ENCODE results near the gene MAPK14.

The MAPK14 gene

DNA sequence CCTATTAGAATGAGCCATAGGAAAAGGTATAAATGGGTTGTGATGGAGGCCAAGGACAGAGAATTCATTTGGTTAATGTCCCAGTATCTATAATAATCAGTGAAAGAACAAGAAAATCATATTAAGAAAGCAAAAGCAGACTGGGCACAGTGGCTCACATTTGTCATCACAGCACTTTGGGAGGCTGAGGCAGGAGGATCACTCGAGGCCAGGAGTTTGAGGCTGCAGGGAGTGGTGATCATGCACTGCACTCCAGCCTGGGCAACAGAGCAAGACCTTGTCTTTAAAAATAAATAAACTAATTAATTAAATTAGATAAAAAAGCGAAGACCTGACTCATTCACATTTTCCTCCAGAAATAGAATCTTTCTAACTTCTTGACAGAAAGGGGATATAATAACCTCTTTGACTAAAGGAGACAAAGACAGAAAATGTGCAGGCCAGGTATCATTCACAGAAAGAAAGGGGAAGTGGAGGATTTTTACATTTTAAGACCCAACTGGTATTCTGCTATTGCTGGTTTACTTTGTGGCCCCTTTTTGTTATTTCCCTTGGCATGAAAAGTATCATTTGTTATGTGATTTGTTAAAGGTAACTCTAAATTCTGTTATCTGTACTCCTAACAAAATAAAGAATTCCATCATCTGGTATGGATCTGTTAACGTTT lies 70.8 kb downstream of the MAPK14 start:
- in situ Hi-C loops (cut with MboI; ENCODE audit: low sequenced_read_pairs): no loop called here

DNA sequence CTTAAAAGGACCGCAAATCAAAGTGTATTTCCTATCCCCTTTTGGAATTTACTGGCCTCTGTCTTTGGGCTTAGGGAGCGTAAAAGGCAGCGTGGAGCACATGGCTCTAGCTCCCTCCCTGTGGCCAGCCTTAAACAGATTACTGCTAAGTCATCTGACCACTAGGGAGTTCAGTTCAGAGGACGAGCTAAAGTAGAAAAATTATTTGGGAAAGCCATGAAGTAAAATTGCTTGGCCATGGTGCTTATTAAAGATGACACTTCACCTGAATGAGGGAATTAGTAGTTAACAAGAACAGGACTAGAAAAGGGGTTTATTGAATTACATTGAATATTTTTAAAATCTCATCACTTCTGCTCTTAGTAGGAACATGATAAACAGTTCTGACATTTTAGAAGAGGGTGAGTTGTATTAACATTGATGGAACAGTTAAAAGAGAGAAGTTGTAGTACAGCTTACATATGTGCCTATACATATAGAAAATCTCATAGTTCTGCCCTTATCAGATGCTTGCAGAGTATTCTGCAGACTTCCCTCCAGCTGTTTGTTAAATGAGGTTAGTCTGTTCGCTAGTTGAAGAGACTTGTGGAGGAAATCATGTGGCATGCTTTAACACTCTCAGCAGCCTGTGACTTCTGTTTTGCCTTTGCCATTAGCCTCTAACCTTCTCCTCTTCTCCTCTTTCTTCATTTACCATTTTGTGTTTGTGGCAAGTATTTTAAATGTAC lies 71.5 kb downstream of the MAPK14 start:
- in situ Hi-C loops (cut with MboI; ENCODE audit: low sequenced_read_pairs): no loop called here

DNA sequence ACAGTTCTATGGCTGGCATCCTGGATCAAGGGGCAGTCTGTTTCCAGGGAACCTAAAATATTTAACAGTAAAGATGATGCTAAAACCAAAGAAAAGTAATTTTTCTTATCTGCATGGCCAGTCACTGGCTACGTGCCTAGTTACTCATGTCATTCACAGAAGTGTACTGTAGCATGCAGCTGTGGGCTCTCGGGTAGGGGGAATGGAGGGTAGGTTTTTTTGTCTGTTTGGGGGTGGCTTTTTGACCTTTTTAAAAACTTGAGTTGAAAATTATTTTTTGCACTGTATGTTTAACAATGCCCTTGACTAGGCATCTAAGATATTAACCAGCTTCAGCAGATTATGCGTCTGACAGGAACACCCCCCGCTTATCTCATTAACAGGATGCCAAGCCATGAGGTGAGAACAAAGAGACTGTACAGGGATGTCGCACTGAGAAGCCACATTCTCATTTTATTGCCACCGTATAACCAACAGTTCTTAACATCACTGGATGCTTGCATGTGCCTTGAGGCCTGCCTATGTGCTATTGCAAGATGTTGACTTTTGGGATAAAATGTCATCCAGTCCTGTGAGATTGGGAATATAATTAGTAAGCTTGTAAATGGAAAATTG lies 72.4 kb downstream of the MAPK14 start:
- in situ Hi-C loops (cut with MboI; ENCODE audit: low sequenced_read_pairs): no loop called here

DNA sequence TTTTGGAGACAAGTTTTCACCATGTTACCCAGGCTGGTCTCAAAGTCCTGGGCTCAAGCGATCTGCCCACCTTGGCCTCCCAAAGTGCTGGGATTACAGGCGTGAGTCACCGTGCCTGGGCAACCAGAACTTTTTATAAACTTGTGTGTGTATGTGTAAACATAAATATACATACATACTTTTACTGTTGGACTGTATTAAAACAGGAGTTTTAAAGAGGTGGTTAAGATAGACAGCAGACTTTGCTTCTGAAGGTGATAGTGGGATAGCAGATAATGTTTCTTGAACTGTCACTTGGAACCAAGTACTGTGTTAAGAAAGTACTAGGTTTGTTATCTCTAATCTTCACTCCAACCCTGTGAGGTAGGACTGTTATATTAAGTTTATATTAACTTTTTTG lies 74.1 kb downstream of the MAPK14 start:
- in situ Hi-C loops (cut with MboI; ENCODE audit: low sequenced_read_pairs): no loop called here

DNA sequence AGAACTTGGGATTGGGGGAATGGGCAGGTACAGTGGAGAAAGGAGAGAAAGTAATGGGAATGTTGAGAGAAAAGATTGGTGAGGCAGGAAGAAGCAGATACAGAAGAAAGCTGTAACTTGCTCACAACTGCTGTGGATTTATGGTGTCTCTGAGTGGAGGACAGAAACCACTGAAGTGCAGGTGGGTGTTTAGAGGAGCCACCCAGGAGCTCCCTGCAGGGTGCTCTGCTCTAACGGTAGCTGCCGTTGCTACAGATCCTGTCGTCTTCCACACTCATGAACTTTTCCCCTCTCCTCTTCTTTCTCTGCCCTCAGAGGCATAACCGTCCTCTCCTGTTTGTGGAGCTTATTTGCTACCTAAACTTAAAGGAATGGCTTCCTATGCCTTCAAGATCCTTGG lies 75.2 kb downstream of the MAPK14 start:
- in situ Hi-C loops (cut with MboI; ENCODE audit: low sequenced_read_pairs): no loop called here

DNA sequence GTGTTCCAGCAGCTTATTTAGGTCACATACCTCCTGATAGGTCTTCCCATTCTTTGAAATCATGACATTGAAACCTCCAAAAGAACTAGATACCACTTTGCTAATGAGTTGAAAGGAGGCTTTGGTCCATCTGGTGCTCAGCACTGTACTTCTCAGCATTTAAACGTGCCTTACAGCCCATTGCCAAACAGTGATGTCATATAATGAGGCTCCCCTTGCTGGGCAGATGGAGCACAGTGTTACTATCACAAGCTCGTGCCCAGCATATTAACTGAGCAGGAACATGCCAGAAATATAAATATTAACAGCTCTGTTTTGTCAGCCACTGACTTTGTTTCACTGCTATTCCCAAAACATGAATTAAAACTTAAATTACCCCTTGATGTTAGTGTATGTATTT lies 77.2 kb downstream of the MAPK14 start:
- in situ Hi-C loops (cut with MboI; ENCODE audit: low sequenced_read_pairs): no loop called here

DNA sequence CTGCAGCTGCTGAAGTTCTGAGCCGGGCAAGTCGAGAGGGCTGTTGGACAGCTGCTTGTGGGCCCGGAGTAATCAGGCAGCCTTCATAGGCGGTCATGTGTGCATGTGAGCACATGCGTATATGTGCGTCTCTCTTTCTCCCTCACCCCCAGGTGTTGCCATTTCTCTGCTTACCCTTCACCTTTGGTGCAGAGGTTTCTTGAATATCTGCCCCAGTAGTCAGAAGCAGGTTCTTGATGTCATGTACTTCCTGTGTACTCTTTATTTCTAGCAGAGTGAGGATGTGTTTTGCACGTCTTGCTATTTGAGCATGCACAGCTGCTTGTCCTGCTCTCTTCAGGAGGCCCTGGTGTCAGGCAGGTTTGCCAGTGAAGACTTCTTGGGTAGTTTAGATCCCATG lies 81.5 kb downstream of the MAPK14 start:
- in situ Hi-C loops (cut with MboI; ENCODE audit: low sequenced_read_pairs): no loop called here

DNA sequence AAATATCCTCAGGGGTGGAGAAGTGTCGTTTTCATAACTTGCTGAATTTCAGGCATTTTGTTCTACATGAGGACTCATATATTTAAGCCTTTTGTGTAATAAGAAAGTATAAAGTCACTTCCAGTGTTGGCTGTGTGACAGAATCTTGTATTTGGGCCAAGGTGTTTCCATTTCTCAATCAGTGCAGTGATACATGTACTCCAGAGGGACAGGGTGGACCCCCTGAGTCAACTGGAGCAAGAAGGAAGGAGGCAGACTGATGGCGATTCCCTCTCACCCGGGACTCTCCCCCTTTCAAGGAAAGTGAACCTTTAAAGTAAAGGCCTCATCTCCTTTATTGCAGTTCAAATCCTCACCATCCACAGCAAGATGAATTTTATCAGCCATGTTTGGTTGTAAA lies 82.4 kb downstream of the MAPK14 start:
- in situ Hi-C loops (cut with MboI; ENCODE audit: low sequenced_read_pairs): no loop called here

DNA sequence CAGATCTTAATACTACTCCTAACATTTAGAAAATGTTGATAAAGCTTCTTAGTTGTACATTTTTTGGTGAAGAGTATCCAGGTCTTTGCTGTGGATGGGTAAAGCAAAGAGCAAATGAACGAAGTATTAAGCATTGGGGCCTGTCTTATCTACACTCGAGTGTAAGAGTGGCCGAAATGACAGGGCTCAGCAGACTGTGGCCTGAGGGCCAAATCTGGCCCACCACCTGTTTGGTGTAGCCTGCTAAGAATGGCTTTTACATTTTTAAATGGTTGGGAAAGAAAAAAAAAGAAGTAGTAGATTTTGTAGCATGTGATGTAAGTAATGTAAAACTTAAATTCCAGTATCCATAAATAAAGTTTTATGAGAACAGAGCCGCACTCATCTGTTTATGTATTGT lies 83.3 kb downstream of the MAPK14 start:
- in situ Hi-C loops (cut with MboI; ENCODE audit: low sequenced_read_pairs): no loop called here

DNA sequence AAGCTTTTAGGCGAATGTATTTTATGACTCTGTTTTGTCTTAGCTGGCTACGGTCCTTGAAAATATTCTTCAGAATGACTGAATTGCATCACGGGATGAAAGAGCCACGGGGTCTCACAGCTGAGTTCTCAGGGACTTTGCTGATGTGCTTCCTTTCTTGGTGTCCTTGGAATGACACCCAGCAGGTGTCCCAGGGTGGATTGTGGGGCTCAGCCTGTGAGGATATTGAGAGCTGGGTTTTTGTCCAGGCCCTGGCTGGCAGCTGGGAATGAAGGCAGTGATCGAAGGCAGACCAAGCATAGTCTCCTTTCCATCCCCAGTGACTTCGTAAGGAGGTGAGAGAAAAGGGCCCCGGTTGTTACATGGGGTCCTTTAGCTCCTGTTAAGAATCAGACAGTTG lies 83.9 kb downstream of the MAPK14 start:
- in situ Hi-C loops (cut with MboI; ENCODE audit: low sequenced_read_pairs): no loop called here

DNA sequence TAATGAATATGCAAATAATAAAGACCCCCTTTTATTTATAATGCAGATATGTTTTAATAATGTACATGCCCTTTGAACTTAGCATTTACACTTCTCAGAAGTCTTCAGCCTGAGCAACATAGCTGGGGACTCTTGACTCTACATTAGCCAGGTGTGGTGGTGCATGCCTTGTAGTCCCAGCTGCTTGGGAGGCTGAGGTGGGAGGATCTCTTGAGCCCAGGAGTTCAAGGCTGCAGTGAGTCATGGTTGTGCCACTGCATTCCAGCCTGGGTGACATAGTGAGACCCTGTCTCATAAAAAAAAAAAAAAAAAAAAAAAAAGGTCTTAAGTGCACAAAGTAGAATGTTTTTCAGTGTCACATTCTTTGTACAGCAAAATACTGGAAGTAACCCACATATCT lies 85.4 kb downstream of the MAPK14 start:
- in situ Hi-C loops (cut with MboI; ENCODE audit: low sequenced_read_pairs): no loop called here

DNA sequence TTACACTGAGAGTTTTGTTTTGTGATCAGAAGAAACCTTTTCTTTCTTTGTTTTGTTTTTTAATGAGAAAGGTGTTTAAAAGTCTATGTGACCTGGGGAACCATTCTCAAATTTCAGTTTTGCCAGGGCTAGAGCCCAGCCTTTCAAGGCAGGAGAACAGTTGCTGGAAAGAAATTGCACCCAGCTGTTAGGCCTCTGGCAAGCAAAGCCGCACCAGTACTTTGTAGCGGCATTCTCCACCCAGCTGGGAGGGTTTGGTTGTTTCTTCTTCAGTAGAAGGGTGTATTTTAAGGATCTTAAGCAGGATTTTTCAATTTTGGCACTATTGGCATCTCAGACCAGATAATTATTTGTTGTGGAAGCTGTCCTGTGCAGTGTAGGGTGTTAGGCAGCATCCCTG lies 86.1 kb downstream of the MAPK14 start:
- in situ Hi-C loops (cut with MboI; ENCODE audit: low sequenced_read_pairs): no loop called here

DNA sequence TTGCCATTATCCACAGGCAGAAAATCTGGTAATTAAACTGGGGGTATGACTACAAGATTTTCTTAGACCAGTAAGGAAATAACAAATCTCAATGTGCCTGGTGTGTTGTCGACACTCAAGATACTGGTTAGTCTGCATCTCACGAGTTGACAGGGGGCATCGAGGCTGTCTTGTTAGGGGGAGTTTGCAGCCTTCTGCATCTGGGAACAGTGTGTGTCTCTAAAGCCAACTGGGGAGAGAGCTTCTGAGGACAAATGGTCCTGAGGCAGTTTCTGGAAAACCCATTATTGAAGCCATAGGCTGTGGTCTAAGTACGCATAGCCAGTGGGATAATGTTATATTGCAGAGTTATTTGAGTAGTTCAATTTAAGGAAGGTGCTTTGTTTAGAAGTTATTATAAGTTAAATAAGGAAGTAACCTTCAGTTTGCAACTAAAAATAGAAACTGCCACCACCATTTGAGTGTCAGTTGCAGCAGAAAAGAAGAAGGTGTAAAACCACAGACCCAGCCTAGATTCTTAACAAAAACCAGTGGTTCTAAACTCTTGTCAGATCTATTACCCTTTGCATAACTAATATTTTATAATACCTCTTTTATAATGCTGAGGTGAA lies 87.3 kb downstream of the MAPK14 start:
- in situ Hi-C loops (cut with MboI; ENCODE audit: low sequenced_read_pairs): no loop called here

DNA sequence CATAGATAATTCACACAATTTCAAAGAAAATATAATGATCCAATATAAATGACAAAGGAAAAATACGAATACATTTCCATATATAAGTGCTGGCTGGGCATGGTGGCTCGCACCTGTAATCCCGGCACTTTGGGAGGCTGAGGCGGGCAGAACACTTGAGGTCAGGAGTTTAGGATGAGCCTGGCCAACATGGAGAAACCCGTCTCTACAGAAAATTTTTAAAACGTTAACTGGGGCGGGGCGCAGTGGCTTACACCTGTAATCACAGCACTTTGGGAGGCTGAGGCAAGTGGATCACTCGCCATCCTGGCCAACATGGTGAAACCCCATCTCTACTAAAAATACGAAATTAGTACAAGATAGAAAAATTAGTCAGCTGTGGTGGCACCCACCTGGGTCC lies 87.8 kb downstream of the MAPK14 start:
- in situ Hi-C loops (cut with MboI; ENCODE audit: low sequenced_read_pairs): no loop called here

DNA sequence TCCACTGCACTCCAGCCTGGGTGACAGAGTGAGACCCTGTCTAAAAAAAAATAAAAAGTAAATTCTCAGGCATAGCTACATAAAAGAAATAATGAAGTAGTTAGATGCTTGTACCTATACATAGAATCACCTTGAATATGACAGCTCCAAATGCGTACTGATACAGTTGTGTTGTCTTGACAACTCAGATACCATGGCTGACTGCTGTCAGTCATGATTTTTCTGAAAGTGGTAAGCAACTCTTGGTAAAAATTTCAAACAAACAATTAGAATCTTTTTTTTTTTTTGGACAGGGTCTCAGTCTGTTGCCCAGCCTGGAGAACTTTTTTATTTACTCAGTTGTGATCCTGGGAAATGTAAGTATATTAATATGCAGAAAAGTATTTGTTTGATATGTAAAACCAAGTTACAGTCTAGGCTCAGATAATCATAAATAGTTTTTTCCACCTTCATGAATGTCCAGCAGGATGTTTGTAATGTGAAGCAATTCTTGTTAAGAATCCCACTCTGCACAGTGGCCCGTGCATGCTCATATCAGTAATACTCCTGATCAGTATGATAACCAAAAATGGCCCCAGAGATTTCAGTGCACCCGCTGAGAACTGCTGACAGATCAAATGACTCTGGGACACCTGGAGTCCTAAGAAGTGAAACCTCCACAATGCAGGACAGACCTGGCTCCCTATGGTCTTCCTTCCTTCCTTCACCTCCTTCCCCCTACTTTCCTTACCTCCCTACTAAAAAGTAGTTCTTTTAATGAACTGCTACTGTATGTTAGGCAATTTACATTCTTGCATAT lies 88.7 kb downstream of the MAPK14 start:
- in situ Hi-C loops (cut with MboI; ENCODE audit: low sequenced_read_pairs): no loop called here

DNA sequence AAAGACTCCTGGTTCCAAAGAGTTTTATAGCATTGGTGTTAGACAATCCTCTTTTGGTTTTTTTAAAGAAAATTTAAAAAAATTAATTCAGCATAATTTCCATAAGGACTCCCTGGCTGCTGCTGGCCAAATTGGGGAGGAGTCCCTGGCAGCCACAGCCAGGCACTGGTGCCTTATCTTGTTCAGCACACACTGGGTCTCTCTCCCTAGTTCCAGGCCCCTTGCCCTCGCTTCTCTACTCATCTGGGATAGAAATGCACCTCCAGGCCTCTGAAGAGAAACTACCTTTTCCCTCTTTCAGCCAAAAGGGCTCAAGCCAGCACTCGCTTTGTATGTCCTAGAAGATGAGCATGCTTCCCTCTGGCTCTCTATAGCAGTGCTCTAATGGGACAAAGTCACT lies 89.3 kb downstream of the MAPK14 start:
- in situ Hi-C loops (cut with MboI; ENCODE audit: low sequenced_read_pairs): no loop called here

DNA sequence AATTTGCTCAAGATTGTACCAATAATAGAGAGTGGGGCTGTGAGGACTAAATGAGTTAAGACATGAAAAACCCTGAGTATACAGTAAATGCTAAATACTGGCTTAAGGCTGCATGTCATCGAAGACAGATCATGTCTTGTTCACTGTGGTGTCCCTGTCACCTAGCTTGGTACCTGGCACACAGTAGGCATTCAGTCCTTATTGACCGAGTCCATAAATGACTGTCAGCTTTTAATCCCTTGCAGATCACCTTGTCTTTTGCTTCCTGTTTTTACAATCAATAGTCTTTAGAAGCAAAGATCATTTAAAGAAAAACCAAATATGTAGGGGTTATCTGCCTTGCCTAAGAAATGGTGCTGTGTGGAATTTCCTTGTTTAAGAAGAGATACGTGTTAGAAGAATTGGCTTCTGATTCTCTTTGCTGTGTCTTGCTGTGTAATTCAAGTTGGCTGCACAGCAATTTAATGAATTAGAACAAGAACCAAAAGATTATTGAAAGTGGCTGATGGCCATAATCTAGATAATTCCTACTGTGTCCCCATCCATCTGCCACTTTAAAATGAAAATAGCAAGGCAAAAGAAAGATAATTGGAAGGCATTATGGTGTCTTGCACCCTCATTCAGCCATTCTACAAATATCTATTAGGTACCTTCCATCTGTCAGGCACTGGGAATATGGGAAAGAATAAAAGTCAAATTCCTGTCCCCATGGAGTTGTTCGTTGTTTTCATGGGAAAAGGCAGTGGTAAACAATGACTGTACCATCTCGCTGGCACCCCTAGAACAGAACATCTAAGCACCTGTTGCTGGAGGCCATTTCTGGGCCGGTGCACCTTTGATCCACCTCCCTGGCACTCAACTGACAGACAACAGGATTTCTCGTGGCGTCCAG lies 90.3 kb downstream of the MAPK14 start:
- in situ Hi-C loops (cut with MboI; ENCODE audit: low sequenced_read_pairs): no loop called here

DNA sequence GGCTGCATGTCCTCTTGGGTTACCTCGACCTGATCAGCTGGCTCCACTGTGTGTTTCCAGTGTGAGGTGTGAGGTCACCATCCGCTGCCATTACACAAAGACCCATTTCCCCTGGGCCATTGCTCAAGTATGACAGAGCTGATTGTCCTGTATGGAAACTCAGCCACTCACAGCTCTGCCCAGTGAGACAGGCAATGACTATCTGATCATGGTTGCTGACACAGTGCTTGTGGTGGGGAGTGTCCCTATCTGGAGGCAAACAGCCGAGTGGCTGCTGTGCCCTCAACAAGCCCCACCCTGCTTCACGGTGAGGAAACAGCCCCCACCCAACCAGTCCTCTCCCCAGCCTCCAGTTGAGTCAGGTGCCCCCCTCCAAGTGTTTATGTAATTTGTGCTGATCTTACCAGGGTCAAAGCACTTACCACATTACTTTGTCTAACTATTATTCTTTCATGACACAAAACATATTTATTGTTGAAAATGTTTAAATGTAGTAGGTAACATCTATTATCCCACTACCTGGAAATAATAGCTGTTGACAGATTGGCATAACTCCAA lies 91.0 kb downstream of the MAPK14 start:
- in situ Hi-C loops (cut with MboI; ENCODE audit: low sequenced_read_pairs): no loop called here

DNA sequence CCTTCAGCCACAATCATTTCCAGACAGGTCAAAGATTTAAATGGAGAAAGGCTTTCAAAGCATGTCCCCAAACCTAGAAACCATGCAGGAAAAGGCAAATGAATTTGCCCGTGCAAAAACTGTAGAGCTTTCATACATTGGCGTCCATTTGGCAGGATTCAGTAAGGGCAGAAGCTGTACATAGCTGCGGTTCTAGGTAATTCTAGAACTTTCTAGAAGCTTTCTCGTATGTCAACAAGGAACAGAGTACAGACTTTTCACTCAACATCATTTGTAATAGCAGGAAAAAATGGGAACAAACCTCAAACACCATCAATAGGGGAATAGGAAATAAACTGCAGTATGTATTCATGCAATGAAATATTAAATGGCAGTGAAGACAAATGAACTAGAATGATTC lies 91.6 kb downstream of the MAPK14 start:
- in situ Hi-C loops (cut with MboI; ENCODE audit: low sequenced_read_pairs): no loop called here

DNA sequence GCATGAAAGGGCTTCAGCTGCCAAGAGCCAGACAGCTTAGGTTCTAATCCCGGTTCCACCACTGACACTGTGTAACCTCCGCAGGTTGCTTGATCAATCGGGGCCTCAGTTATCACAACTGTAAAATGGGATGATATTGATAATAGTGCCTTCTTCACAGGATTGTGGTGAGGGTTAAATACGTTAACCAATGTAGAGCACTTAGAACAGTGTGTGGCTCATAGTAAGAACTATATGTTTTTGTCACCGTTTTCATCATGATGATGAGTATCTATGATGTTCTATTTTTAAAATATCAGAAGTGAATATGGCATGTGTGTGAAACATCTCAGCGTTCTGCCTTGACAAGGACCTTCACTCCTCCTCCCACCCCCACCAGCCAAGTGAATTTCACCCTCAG lies 92.4 kb downstream of the MAPK14 start:
- in situ Hi-C loops (cut with MboI; ENCODE audit: low sequenced_read_pairs): no loop called here

Data from hTERT RPE-1 (cell line).